A673 (cell line): Measurements from ENCODE around the gene PPP1R13B. TPM values are rescaled to one million over a fixed set of nuclear protein-coding genes. Genes with fewer than 3 reads are reported as not detected.

Source experiments
- BruUV-seq: library from RNA; stranded (reverse); fragments of 400-500 nt; replicated peaks from 2 replicates; lab custom pipeline; 2021; lab: Mats Ljungman, UMichigan
- CTCF ChIA-PET: fragments of 300-600 bp; sonication (Branson Sonifier 250); formaldehyde crosslinking; loops from one replicate; lab custom pipeline; 2022; ENCODE audit warnings: antibody characterized with exemption; lab: Charles Lee
- POLR2A ChIA-PET: fragments of 300-600 bp; sonication (Branson Sonifier 250); formaldehyde crosslinking; loops from one replicate; lab custom pipeline; 2022; ENCODE audit warnings: antibody characterized with exemption; ENCODE audit not compliant: low non-redundant PET; lab: Charles Lee
- DNase-seq: peaks from one replicate; pipeline ENCODE4 v3.0.0-alpha.2; 2015; ENCODE audit warnings: low spot score
- H3K27ac ChIP-seq: fragments of 200-600 bp; sonication (generic); 2 replicates; pipeline ENCODE4 v1.5.1; 2016; ENCODE audit warnings: mixed run types, low read depth, mild to moderate bottlenecking, mixed read lengths, antibody characterized with exemption, low read length; ENCODE audit not compliant: poor library complexity, severe bottlenecking
- H3K27me3 ChIP-seq: fragments of 200-600 bp; sonication (generic); replicated peaks from 2 replicates; pipeline ENCODE4 v1.6.1; 2017; ENCODE audit warnings: mixed run types, low read depth, mild to moderate bottlenecking, mixed read lengths, antibody characterized with exemption, low read length; ENCODE audit not compliant: insufficient read depth, poor library complexity
- H3K36me3 ChIP-seq: fragments of 200-600 bp; sonication (generic); 2 replicates; pipeline ENCODE4 v1.6.1; 2016; ENCODE audit warnings: mixed run types, mild to moderate bottlenecking, mixed read lengths, antibody characterized with exemption, low read length; ENCODE audit not compliant: insufficient read depth, poor library complexity, severe bottlenecking
- H3K4me1 ChIP-seq: fragments of 200-600 bp; sonication (generic); 2 replicates; pipeline ENCODE4 v1.6.1; 2017; ENCODE audit warnings: mixed run types, mild to moderate bottlenecking, mixed read lengths, antibody characterized with exemption, low read length; ENCODE audit not compliant: insufficient read depth, poor library complexity, severe bottlenecking
- H3K4me3 ChIP-seq: fragments of 200-600 bp; sonication (generic); 2 replicates; pipeline ENCODE4 v1.5.1; 2016; ENCODE audit warnings: low read depth, mixed run types, mild to moderate bottlenecking, mixed read lengths, low read length; ENCODE audit not compliant: poor library complexity, severe bottlenecking
- H3K9me3 ChIP-seq: fragments of 200-600 bp; sonication (generic); 2 replicates; pipeline ENCODE4 v1.6.1; 2016; ENCODE audit warnings: mixed run types, low read depth, mild to moderate bottlenecking, mixed read lengths, antibody characterized with exemption, low read length; ENCODE audit not compliant: poor library complexity, severe bottlenecking
- EZH2 ChIP-seq: fragments of 200-600 bp; sonication (generic); IDR thresholded peaks from 2 replicates; pipeline ENCODE4 v1.6.1; 2017; ENCODE audit warnings: borderline replicate concordance, low read depth, mild to moderate bottlenecking, mixed read lengths, antibody characterized with exemption, low read length; ENCODE audit not compliant: poor library complexity, severe bottlenecking
- intact Hi-C: fragments of 100-400 bp; cut with micrococcal nuclease; formaldehyde crosslinking; loops from one replicate; pipeline ENCODE4 v1.10.0; 2022; ENCODE audit not compliant: unreplicated experiment
- total RNA-seq: library from RNA; stranded (reverse); gene quantifications from 2 replicates; pipeline ENCODE4 v1.2.3, GENCODE V29; 2021
- TF ChIP-seq, protein P1 (sequence below): fragments of 300-800, 200-600 bp; sonication (generic); conservative IDR thresholded peaks from 2 replicates; pipeline ENCODE4 v1.5.1; 2017; ENCODE audit warnings: low read depth, mild to moderate bottlenecking, antibody characterized with exemption, low read length, moderate library complexity, mixed read lengths

Gene PPP1R13B
- total RNA-seq, 1 experiment from 2014 or later = 4.8 TPM

DNA sequence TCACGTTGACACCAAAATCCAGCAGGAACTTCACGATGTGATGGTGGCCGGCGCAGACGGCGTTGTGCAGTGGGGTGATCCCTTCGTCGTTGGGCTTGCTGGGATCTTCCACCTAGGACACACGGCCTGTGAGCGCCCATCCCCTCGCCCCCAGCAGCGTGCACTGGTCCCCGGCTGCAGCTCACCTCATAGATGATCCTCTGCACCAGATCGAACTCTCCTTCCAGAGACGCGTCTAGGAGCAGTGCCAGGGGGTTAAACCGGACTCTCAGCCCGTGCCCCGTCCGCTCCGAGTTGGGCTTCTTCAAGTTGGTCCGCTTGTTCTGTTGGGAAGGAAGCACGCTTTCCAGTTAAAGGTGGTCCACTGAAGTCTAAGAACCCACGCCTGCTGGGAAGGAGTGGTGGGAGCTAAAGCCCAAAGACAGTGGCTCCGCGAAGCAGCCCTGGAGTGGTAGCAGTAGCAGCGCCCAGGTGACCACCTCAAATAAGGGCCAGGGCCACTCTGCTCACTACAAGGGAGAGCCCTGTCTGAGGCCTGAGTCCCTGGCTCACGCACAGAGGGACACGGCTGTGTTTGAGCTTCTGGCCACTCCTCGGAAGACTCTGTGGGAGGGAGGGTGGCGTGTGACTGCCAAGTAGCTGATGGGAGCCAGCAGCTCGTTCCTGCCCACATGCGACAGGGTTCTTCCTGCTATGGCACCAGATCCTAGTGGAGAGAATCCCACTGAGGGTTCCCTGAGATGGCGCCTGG lies 108.5 kb downstream of the PPP1R13B start:
- Histone ChIP-seq H3K9me3 (no peaks in the 10 kb centered on the region), H3K27ac (no peak overlapping the region), H3K36me3 (peaks cover 4% of the 10 kb centered on the region), H3K4me3 (no peak overlapping the region), H3K27me3 (no peaks in the 10 kb centered on the region), H3K4me1 (no peaks in the 10 kb centered on the region)
- intact Hi-C loops = no loop called here
- ChIA-PET CTCF (no interaction called here), POLR2A (no interaction called here)
- no peak for DNase-seq
- no TSS peak for BruUV-seq
- TF ChIP-seq, protein P1, sequence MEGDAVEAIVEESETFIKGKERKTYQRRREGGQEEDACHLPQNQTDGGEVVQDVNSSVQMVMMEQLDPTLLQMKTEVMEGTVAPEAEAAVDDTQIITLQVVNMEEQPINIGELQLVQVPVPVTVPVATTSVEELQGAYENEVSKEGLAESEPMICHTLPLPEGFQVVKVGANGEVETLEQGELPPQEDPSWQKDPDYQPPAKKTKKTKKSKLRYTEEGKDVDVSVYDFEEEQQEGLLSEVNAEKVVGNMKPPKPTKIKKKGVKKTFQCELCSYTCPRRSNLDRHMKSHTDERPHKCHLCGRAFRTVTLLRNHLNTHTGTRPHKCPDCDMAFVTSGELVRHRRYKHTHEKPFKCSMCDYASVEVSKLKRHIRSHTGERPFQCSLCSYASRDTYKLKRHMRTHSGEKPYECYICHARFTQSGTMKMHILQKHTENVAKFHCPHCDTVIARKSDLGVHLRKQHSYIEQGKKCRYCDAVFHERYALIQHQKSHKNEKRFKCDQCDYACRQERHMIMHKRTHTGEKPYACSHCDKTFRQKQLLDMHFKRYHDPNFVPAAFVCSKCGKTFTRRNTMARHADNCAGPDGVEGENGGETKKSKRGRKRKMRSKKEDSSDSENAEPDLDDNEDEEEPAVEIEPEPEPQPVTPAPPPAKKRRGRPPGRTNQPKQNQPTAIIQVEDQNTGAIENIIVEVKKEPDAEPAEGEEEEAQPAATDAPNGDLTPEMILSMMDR = no peak
- TF ChIP-seq EZH2 = no peak

GRCh38 chr14:103738166-103738565 lies 109.2 kb downstream of the PPP1R13B start:
- Histone ChIP-seq H3K9me3 (no peaks in the 10 kb centered on the region), H3K27ac (no peak overlapping the region), H3K27me3 (no peaks in the 10 kb centered on the region), H3K4me1 (no peaks in the 10 kb centered on the region), H3K4me3 (no peak overlapping the region), H3K36me3 (peaks cover 9% of the 10 kb centered on the region)
- BruUV-seq = no TSS peak
- intact Hi-C loops = no loop called here
- TF ChIP-seq, protein P1 = no peak
- TF ChIP-seq EZH2 = no peak
- POLR2A ChIA-PET = no interaction called here
- CTCF ChIA-PET = no interaction called here
- no peak for DNase-seq

GRCh38 chr14:103737432-103738045 lies 109.8 kb downstream of the PPP1R13B start:
- no peak overlapping the region for H3K4me3 ChIP-seq
- no TSS peak for BruUV-seq
- TF ChIP-seq EZH2 = no peak
- TF ChIP-seq, protein P1 = no peak
- ChIA-PET CTCF (no interaction called here), POLR2A (no interaction called here)
- no peaks in the 10 kb centered on the region for H3K9me3 ChIP-seq
- intact Hi-C loops = no loop called here
- H3K27ac ChIP-seq = no peak overlapping the region
- peaks cover 15% of the 10 kb centered on the region for H3K36me3 ChIP-seq
- DNase-seq = no peak
- no peaks in the 10 kb centered on the region for H3K27me3 ChIP-seq
- H3K4me1 ChIP-seq = no peaks in the 10 kb centered on the region
